Measurements from ENCODE around the gene OR12D3. TPM values are rescaled to one million over a fixed set of nuclear protein-coding genes. Genes with fewer than 3 reads are reported as not detected.

OR12D3 gene
- total and polyA plus RNA-seq, 2 experiments from 2014 or later = not detected

DNA sequence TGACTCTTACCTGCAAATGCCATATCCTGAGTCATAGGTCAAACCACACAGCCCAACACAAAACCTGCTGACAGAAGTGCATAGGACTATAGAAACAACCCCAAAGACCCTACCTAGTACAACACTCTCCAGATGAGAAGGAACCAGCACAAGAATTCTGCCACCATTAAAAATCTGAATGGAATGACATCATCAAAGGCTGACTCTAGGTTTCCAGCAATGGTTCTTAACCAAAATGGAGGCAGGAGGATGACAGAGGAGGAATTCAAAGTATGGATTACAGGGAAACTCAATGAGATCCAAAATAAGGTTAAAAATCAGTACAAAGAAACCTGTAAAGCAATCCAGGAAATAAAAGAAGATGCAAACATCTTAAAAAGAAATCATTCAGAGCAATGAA, 42.4 kb downstream of the OR12D3 start:
- no peak overlapping the region for H3K4me3 ChIP-seq
- no peak overlapping the region for H3K4me2 ChIP-seq
- H3K36me3 ChIP-seq (replicated peaks; ENCODE audit: insufficient read depth, low read depth) = no peaks in the 10 kb centered on the region
- H4K20me1 ChIP-seq (ENCODE audit: insufficient read depth, poor library complexity, severe bottlenecking) = no peaks in the 10 kb centered on the region
- H3K4me1 ChIP-seq (ENCODE audit: insufficient read depth) = no peaks in the 10 kb centered on the region
- TF ChIP-seq EZH2phosphoT487 (IDR thresholded peaks at IDR 0.05; ENCODE audit: low read depth, severe bottlenecking, unreplicated experiment) (no peak), EZH2 (IDR thresholded peaks at IDR 0.05; ENCODE audit: borderline replicate concordance) (no peak), CTCF (IDR thresholded peaks at IDR 0.05; ENCODE audit: poor library complexity) (no peak)
- DNase-seq (ENCODE audit: low spot score) = no peak
- no peaks in the 10 kb centered on the region for H3K9me3 ChIP-seq (ENCODE audit: low read depth)
- H3K27ac ChIP-seq = no peak overlapping the region
- no peaks in the 10 kb centered on the region for H3K79me2 ChIP-seq
- H2AFZ ChIP-seq = no peak overlapping the region
- H3K27me3 ChIP-seq = no peaks in the 10 kb centered on the region
- H3K9me2 ChIP-seq (replicated peaks; ENCODE audit: insufficient read depth) = no peaks in the 10 kb centered on the region

DNA sequence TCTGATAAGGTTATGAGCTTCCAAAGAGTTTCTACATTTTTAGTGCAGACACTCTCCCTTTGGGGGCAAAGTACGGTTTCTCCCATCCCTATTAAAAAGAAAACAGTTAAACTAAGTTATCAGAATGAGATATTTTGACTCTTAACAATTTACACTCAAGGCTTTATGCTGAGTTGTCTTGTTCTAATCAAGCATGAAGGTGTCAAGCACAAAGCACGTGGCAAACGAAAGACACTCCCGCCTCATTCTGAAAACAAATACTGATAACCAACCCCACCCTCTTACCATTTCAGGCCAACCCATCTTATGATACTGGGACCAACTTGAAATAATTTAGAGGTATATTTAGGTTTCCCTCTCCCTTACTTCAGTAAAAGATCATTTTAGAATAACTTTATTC, 49.3 kb downstream of the OR12D3 start:
- Histone ChIP-seq H3K4me1 (ENCODE audit: insufficient read depth) (no peaks in the 10 kb centered on the region), H2AFZ (no peak overlapping the region), H3K36me3 (replicated peaks; ENCODE audit: insufficient read depth, low read depth) (no peaks in the 10 kb centered on the region), H3K4me2 (no peak overlapping the region), H4K20me1 (ENCODE audit: insufficient read depth, poor library complexity, severe bottlenecking) (no peaks in the 10 kb centered on the region), H3K27me3 (no peaks in the 10 kb centered on the region), H3K9me3 (ENCODE audit: low read depth) (no peaks in the 10 kb centered on the region), H3K9me2 (replicated peaks; ENCODE audit: insufficient read depth) (no peaks in the 10 kb centered on the region), H3K4me3 (no peak overlapping the region), H3K27ac (no peak overlapping the region), H3K79me2 (no peaks in the 10 kb centered on the region)
- no peak for DNase-seq (ENCODE audit: low spot score)
- 68% methylated on average over 4 of the region's 4 CpGs for WGBS (ENCODE audit: low lambda C conversion rate, missing lambda C conversion rate)
- TF ChIP-seq EZH2phosphoT487 (IDR thresholded peaks at IDR 0.05; ENCODE audit: low read depth, severe bottlenecking, unreplicated experiment) (no peak), EZH2 (IDR thresholded peaks at IDR 0.05; ENCODE audit: borderline replicate concordance) (no peak), CTCF (IDR thresholded peaks at IDR 0.05; ENCODE audit: poor library complexity) (no peak)

Other genes with a start within 250 kb of the OR12D3 start
- not detected in 2 replicates for gene OR2J2, start 204.4 kb downstream of the OR12D3 start, total RNA-seq
- not detected in 2 replicates for gene OR2J2, start 204.4 kb downstream of the OR12D3 start, polyA plus RNA-seq
- gene OR14J1, start 73.6 kb downstream of the OR12D3 start, total RNA-seq = not detected in 2 replicates
- gene OR14J1, start 73.6 kb downstream of the OR12D3 start, polyA plus RNA-seq = not detected in 2 replicates
- not detected in 2 replicates for gene OR5V1, start 6.4 kb downstream of the OR12D3 start, total RNA-seq
- not detected in 2 replicates for gene OR5V1, start 6.4 kb downstream of the OR12D3 start, polyA plus RNA-seq
- gene OR12D2, start 20.3 kb upstream of the OR12D3 start, total RNA-seq = not detected in 2 replicates
- not detected in 2 replicates for gene OR12D2, start 20.3 kb upstream of the OR12D3 start, polyA plus RNA-seq
- gene OR12D1, start 39.6 kb upstream of the OR12D3 start, total RNA-seq = not detected in 2 replicates
- gene OR12D1, start 39.6 kb upstream of the OR12D3 start, polyA plus RNA-seq = not detected in 2 replicates
- gene OR10C1, start 64.0 kb upstream of the OR12D3 start, total RNA-seq = not detected in 2 replicates
- not detected in 2 replicates for gene OR10C1, start 64.0 kb upstream of the OR12D3 start, polyA plus RNA-seq
- gene OR11A1, start 81.8 kb upstream of the OR12D3 start, total RNA-seq = not detected in 2 replicates
- gene OR11A1, start 81.8 kb upstream of the OR12D3 start, polyA plus RNA-seq = not detected in 2 replicates
- gene OR2H1, start 81.9 kb upstream of the OR12D3 start, total RNA-seq = not detected in 2 replicates
- not detected in 2 replicates for gene OR2H1, start 81.9 kb upstream of the OR12D3 start, polyA plus RNA-seq
- not detected in 2 replicates for gene MAS1L, start 112.7 kb upstream of the OR12D3 start, total RNA-seq
- not detected in 2 replicates for gene MAS1L, start 112.7 kb upstream of the OR12D3 start, polyA plus RNA-seq
- 99.5 and 154 TPM in 2 replicates for gene UBD, start 184.4 kb upstream of the OR12D3 start, total RNA-seq
- gene UBD, start 184.4 kb upstream of the OR12D3 start, polyA plus RNA-seq = 124 and 158 TPM in 2 replicates
- gene OR2H2, start 209.8 kb upstream of the OR12D3 start, total RNA-seq = not detected in 2 replicates
- not detected in 2 replicates for gene OR2H2, start 209.8 kb upstream of the OR12D3 start, polyA plus RNA-seq